Thoracic aorta (tissue), 2 donors: ENCODE data around the gene ZNF785. TPM values are rescaled to one million over a fixed set of nuclear protein-coding genes. Genes with fewer than 3 reads are reported as not detected.
A peak's percentile ranks its signal among the peaks of the same experiment; 100 is the strongest.

Source experiments
- ATAC-seq: fragments of 150-250 bp; one replicate; pipeline ENCODE4 v1.8.0; 2017; ENCODE audit warnings: low read depth; ENCODE audit not compliant: insufficient number of reproducible peaks, low FRiP score
- DNase-seq: peaks from one replicate; pipeline ENCODE4 v3.0.0-alpha.2; 2020; ENCODE audit warnings: low spot score
- H3K27ac ChIP-seq, 2 donors: fragments of 200-600 bp; sonication (generic); 1 replicate in 1 of 2; 2 replicates in 1 of 2; pipeline ENCODE4 v1.5.1; 2016; ENCODE audit warnings: mild to moderate bottlenecking in 2 of 2, moderate library complexity in 2 of 2
- H3K27me3 ChIP-seq: fragments of 200-600 bp; sonication (generic); replicated peaks from 2 replicates; pipeline ENCODE4 v1.6.0; 2016; ENCODE audit warnings: mild to moderate bottlenecking; ENCODE audit not compliant: insufficient read depth
- H3K36me3 ChIP-seq: fragments of 200-600 bp; sonication (generic); one replicate; pipeline ENCODE4 v1.5.1; 2016
- H3K4me1 ChIP-seq, 2 donors: fragments of 200-600 bp; sonication (generic); 1 replicate in 1 of 2; 2 replicates in 1 of 2; pipeline versions ENCODE4 v1.5.1 to v1.6.0; 2016; ENCODE audit warnings: low read depth in 2 of 2, mild to moderate bottlenecking in 1 of 2; ENCODE audit not compliant: control insufficient read depth in 1 of 2
- H3K4me3 ChIP-seq: fragments of 200-600 bp; sonication (generic); 2 replicates; pipeline ENCODE4 v1.5.1; 2016; ENCODE audit warnings: mild to moderate bottlenecking
- H3K9me3 ChIP-seq: fragments of 200-600 bp; sonication (generic); 2 replicates; pipeline ENCODE4 v1.5.1; 2016
- CTCF ChIP-seq: fragments of 200-600 bp; sonication (generic); IDR thresholded peaks from one replicate; pipeline ENCODE4 v1.5.1; 2019; ENCODE audit warnings: antibody characterized with exemption
- total RNA-seq, 2 donors: library from RNA; depleted of rRNA; stranded (reverse); fragments of >200 nt; gene quantifications; one replicate each; pipeline versions ENCODE4 v1.1.0 to v1.2.3, GENCODE V29; 2016

ZNF785 gene
- total RNA-seq, 2 donors from 2014 or later, result 10.9 to 15.6 TPM

- peak within 1 kb of the TSS; percentile 93 to 99 for H3K27ac ChIP-seq
- H3K27me3 ChIP-seq, result no peaks in the 10 kb centered on the region
- no peaks in the 10 kb centered on the region for H3K9me3 ChIP-seq
- H3K4me3 ChIP-seq, result peak within 1 kb of the TSS; percentile 96
- peak; percentile 94 for DNase-seq
- no peaks in the 10 kb centered on the region for H3K36me3 ChIP-seq
- no peak for TF ChIP-seq CTCF
- peaks cover 15 to 24% of the 10 kb centered on the region in 2 donors for H3K4me1 ChIP-seq
- peak; percentile 95 for ATAC-seq
Measured at GRCh38 chr16:30571445-30572322, 13.8 kb downstream of the ZNF785 start, which contains the start of gene ZNF688. ZNF688 (minus strand) TSS chr16:30571714; CDS start chr16:30571629, 85 bp downstream.

- H3K9me3 ChIP-seq, result no peaks in the 10 kb centered on the region
- peaks cover 15 to 24% of the 10 kb centered on the region in 2 donors for H3K4me1 ChIP-seq
- no peak for TF ChIP-seq CTCF
- DNase-seq, result no peak
- peak overlapping the region; percentile 96 for H3K4me3 ChIP-seq
- ATAC-seq, result no peak
- H3K36me3 ChIP-seq, result no peaks in the 10 kb centered on the region
- peak overlapping the region; percentile 93 to 99 for H3K27ac ChIP-seq
- no peaks in the 10 kb centered on the region for H3K27me3 ChIP-seq
Measured at GRCh38 chr16:30570636-30571444, 14.7 kb downstream of the ZNF785 start.

GRCh38 chr16:30569746-30570635 is 15.5 kb downstream of the ZNF785 start:
- DNase-seq, result no peak
- Histone ChIP-seq H3K4me3 (peak overlapping the region; percentile 96), H3K4me1 (peaks cover 15 to 24% of the 10 kb centered on the region in 2 donors), H3K27me3 (no peaks in the 10 kb centered on the region), H3K9me3 (no peaks in the 10 kb centered on the region), H3K36me3 (no peaks in the 10 kb centered on the region), H3K27ac (peak overlapping the region; percentile 93 to 99)
- no peak for ATAC-seq
- TF ChIP-seq CTCF, result no peak

- TF ChIP-seq CTCF, result no peak
- no peak overlapping the region for H3K27ac ChIP-seq
Measured at GRCh38 chr16:30569281-30569680, 16.2 kb downstream of the ZNF785 start.

More at GRCh38 chr16:30569281-30569680, 16.2 kb downstream of the ZNF785 start:
- peaks cover 15 to 24% of the 10 kb centered on the region in 2 donors for H3K4me1 ChIP-seq
- no peaks in the 10 kb centered on the region for H3K27me3 ChIP-seq
- H3K9me3 ChIP-seq, result no peaks in the 10 kb centered on the region
- ATAC-seq (no peak), DNase-seq (no peak)
- no peaks in the 10 kb centered on the region for H3K36me3 ChIP-seq
- no peak overlapping the region for H3K4me3 ChIP-seq
